ENCODE measurements around the gene STAT3.

- TF ChIP-seq ASH1L (IDR thresholded peaks at IDR 0.05; ENCODE audit: borderline replicate concordance, low read depth, partially characterized antibody) = no peak
- TF ChIP-seq EP300 (IDR thresholded peaks at IDR 0.05; ENCODE audit: low read length) = no peak
- TF ChIP-seq THAP7 (CRISPR knock-in tag; IDR thresholded peaks at IDR 0.05) = no peak
- TF ChIP-seq MAFK (IDR thresholded peaks at IDR 0.05; ENCODE audit: low read length) = no peak
- no peak for TF ChIP-seq PHF8 (IDR thresholded peaks at IDR 0.05; ENCODE audit: borderline replicate concordance, low read length)
- no peak for TF ChIP-seq AFF1 (IDR thresholded peaks at IDR 0.05; ENCODE audit: low read depth in 1 of 2, partially characterized antibody in 2 of 2)
- no peak for TF ChIP-seq USF1 (CRISPR knock-in tag; IDR thresholded peaks at IDR 0.05)
- 0 out of 6 replicates have a peak, but pooled peaks of 1 of the 3 experiments have one; percentile 36 for TF ChIP-seq CTCF (IDR thresholded peaks at IDR 0.05 in 2 of 3, conservative IDR thresholded peaks at IDR 0.05 in 1 of 3; ENCODE audit: insufficient read depth in 2 of 3, low read depth in 1 of 3, low read length in 3 of 3)
- no peak for TF ChIP-seq XRCC5 (IDR thresholded peaks at IDR 0.05; ENCODE audit: low read depth, low read length)
- no peak for TF ChIP-seq POLR2A (conservative IDR thresholded peaks at IDR 0.05)
- no peak for TF ChIP-seq CREM (IDR thresholded peaks at IDR 0.05; ENCODE audit: low read depth)
Observed at GRCh38 chr17:42310787-42311215, 77.4 kb downstream of the STAT3 start.
